Testis (tissue), 3 donors: ENCODE data around the gene HLA-A. TPM values are rescaled to one million over a fixed set of nuclear protein-coding genes. Genes with fewer than 3 reads are reported as not detected.
A peak's percentile ranks its signal among the peaks of the same experiment; 100 is the strongest.

ENCODE experiments used
- DNase-seq: peaks from one replicate; pipeline ENCODE4 v3.0.0-alpha.2; 2019
- H3K27ac ChIP-seq, 2 donors: fragments of 200-600 bp; sonication (generic); one replicate each; pipeline ENCODE4 v1.5.1; 2019
- H3K27me3 ChIP-seq: fragments of 200-600 bp; sonication (generic); one replicate; pipeline ENCODE4 v1.5.1; 2019
- H3K36me3 ChIP-seq: fragments of 200-600 bp; sonication (generic); one replicate; pipeline ENCODE4 v1.5.1; 2017; ENCODE audit warnings: low read depth; ENCODE audit errors: missing control alignments
- H3K4me1 ChIP-seq: fragments of 200-600 bp; sonication (generic); one replicate; pipeline ENCODE4 v1.5.1; 2019
- H3K4me3 ChIP-seq, 2 donors: fragments of 200-600 bp; sonication (generic); one replicate each; pipeline ENCODE4 v1.5.1; 2017 to 2019
- H3K9me3 ChIP-seq: fragments of 200-600 bp; sonication (generic); one replicate; pipeline ENCODE4 v1.5.1; 2017
- CTCF ChIP-seq, 3 experiments: fragments of 450-650 bp in 2 of 3; fragments of 200-600 bp in 1 of 3; sonication (generic) in 1 of 3; IDR thresholded peaks; one replicate each; pipeline ENCODE4 v1.5.1; 2016 to 2019; ENCODE audit warnings: antibody characterized with exemption in 3 of 3, mild to moderate bottlenecking in 2 of 3, moderate library complexity in 1 of 3
- POLR2A ChIP-seq: fragments of 450-650 bp; IDR thresholded peaks from one replicate; pipeline ENCODE4 v1.6.1; 2017; ENCODE audit warnings: antibody characterized with exemption, mild to moderate bottlenecking, moderate library complexity
- WGBS, 2 donors: methylation state at CpG; one replicate each; pipeline ENCODE4 v1.1.5; 2018; 5-methylcytosine and 5-hydroxymethylcytosine counted together
- intact Hi-C: fragments of 100-400 bp; cut with DNase I; formaldehyde crosslinking; loops from one replicate; pipeline ENCODE4 v1.15.1; 2023; ENCODE audit warnings: low total_unique reads
- polyA plus RNA-seq: library from polyadenylated mRNA; stranded (reverse); fragments of 350-450 nt; fragmentation: Illumina TruSeq; extraction: RNeasy Lipid Tissue Mini Kit (QIAGEN cat#74804); gene quantifications from one replicate; pipeline ENCODE4 v1.2.3, GENCODE V29; 2014; ENCODE audit warnings: low read depth, low replicate concordance; ENCODE audit not compliant: insufficient read depth
- total RNA-seq, 2 donors: library from RNA; depleted of rRNA; stranded (reverse); fragments of >200 nt; gene quantifications; one replicate each; pipeline ENCODE4 v1.2.3, GENCODE V29; 2016

Gene HLA-A
- total and polyA plus RNA-seq, 3 donors from 2014 or later, result 282 to 586 (median 504) TPM

- Histone ChIP-seq H3K27ac (no peak overlapping the region), H3K4me3 (no peak overlapping the region), H3K27me3 (no peaks in the 10 kb centered on the region), H3K4me1 (no peaks in the 10 kb centered on the region), H3K9me3 (no peaks in the 10 kb centered on the region), H3K36me3 (no peaks in the 10 kb centered on the region)
- intact Hi-C loops, result no loop called here
- no peak for TF ChIP-seq POLR2A
- TF ChIP-seq CTCF (IDR thresholded peaks at IDR 0.05), result no peak
- WGBS, 2 donors, result 32 to 36% methylated on average over 6 of the region's 6 CpGs
- no peak for DNase-seq
Measured at GRCh38 chr6:29925321-29925720, 17.0 kb upstream of the HLA-A start.

GRCh38 chr6:29925727-29926412 lies 16.5 kb upstream of the HLA-A start:
- H3K4me1 ChIP-seq, result no peaks in the 10 kb centered on the region
- H3K27me3 ChIP-seq, result no peaks in the 10 kb centered on the region
- DNase-seq, result no peak
- H3K9me3 ChIP-seq, result no peaks in the 10 kb centered on the region
- intact Hi-C loops, result no loop called here
- WGBS, 2 donors, result 15 to 30% methylated on average over 14 to 22 of the region's 24 CpGs
- no peak for TF ChIP-seq CTCF (IDR thresholded peaks at IDR 0.05)
- no peak for TF ChIP-seq POLR2A
- peak overlapping the region in 1 of 2 donors; percentile 95 for H3K27ac ChIP-seq
- H3K4me3 ChIP-seq, result peak overlapping the region; percentile 52 to 72
- H3K36me3 ChIP-seq, result no peaks in the 10 kb centered on the region

GRCh38 chr6:29926413-29927274 lies 15.7 kb upstream of the HLA-A start:
- Histone ChIP-seq H3K27me3 (no peaks in the 10 kb centered on the region), H3K4me3 (peak overlapping the region; percentile 52 to 72), H3K27ac (peak overlapping the region in 1 of 2 donors; percentile 95), H3K9me3 (no peaks in the 10 kb centered on the region), H3K36me3 (no peaks in the 10 kb centered on the region), H3K4me1 (no peaks in the 10 kb centered on the region)
- WGBS, 2 donors, result 1 to 2% methylated on average over 29 to 39 of the region's 82 CpGs
- DNase-seq, result peak; percentile 46
- intact Hi-C loops, result no loop called here
- TF ChIP-seq CTCF (IDR thresholded peaks at IDR 0.05) (no peak), POLR2A (no peak)

- Histone ChIP-seq H3K4me3 (peak overlapping the region; percentile 52 to 72), H3K27me3 (no peaks in the 10 kb centered on the region), H3K9me3 (no peaks in the 10 kb centered on the region), H3K36me3 (no peaks in the 10 kb centered on the region), H3K4me1 (no peaks in the 10 kb centered on the region), H3K27ac (peak overlapping the region in 1 of 2 donors; percentile 95)
- DNase-seq, result no peak
- TF ChIP-seq POLR2A (no peak), CTCF (IDR thresholded peaks at IDR 0.05) (no peak)
- intact Hi-C loops, result no loop called here
- 12 to 31% methylated on average over 9 to 15 of the region's 16 CpGs for WGBS, 2 donors
Measured at GRCh38 chr6:29927275-29927569, 15.1 kb upstream of the HLA-A start.
